CD4-positive, alpha-beta T cell treated with Interferon alpha-2 for 1 hour (primary cell): ENCODE results near the gene MIPEP.

Source experiments
- DNase-seq, 2 donors: peaks; one replicate each; pipeline ENCODE4 v3.0.0-alpha.2; 2020 to 2022

The MIPEP gene

GRCh38 chr13:23741879-23742510 is 147.2 kb downstream of the MIPEP start:
- no peak for DNase-seq

- DNase-seq: no peak
Observed at GRCh38 chr13:23740002-23740401, 149.2 kb downstream of the MIPEP start.

GRCh38 chr13:23739596-23739995 is 149.6 kb downstream of the MIPEP start:
- no peak for DNase-seq

- DNase-seq: no peak
Observed at GRCh38 chr13:23736541-23736940, 152.7 kb downstream of the MIPEP start.

- no peak for DNase-seq
Observed at GRCh38 chr13:23735329-23735728, 153.9 kb downstream of the MIPEP start.

- no peak for DNase-seq
Observed at GRCh38 chr13:23731709-23732108, 157.5 kb downstream of the MIPEP start.

- no peak for DNase-seq
Observed at GRCh38 chr13:23730251-23730650, 158.9 kb downstream of the MIPEP start.

GRCh38 chr13:23729531-23729930 is 159.7 kb downstream of the MIPEP start:
- DNase-seq: no peak

GRCh38 chr13:23728807-23729206 is 160.4 kb downstream of the MIPEP start:
- DNase-seq: no peak

- DNase-seq: no peak
Observed at GRCh38 chr13:23725922-23726321, 163.3 kb downstream of the MIPEP start.

- no peak for DNase-seq
Observed at GRCh38 chr13:23724196-23724970, 164.8 kb downstream of the MIPEP start.

- no peak for DNase-seq
Observed at GRCh38 chr13:23723471-23723870, 165.7 kb downstream of the MIPEP start.

GRCh38 chr13:23722726-23723453 is 166.3 kb downstream of the MIPEP start:
- no peak for DNase-seq

- no peak for DNase-seq
Observed at GRCh38 chr13:23718996-23719395, 170.2 kb downstream of the MIPEP start.

GRCh38 chr13:23716401-23716800 is 172.8 kb downstream of the MIPEP start:
- DNase-seq: no peak

GRCh38 chr13:23715762-23716235 is 173.4 kb downstream of the MIPEP start:
- no peak for DNase-seq

- DNase-seq: no peak
Observed at GRCh38 chr13:23715092-23715761, 174.0 kb downstream of the MIPEP start.

- no peak for DNase-seq
Observed at GRCh38 chr13:23714672-23715071, 174.5 kb downstream of the MIPEP start.

GRCh38 chr13:23711355-23711754 is 177.8 kb downstream of the MIPEP start:
- no peak for DNase-seq

GRCh38 chr13:23710366-23710765 is 178.8 kb downstream of the MIPEP start:
- DNase-seq: no peak

- DNase-seq: no peak
Observed at GRCh38 chr13:23709536-23709935, 179.7 kb downstream of the MIPEP start.

GRCh38 chr13:23707674-23708073 is 181.5 kb downstream of the MIPEP start:
- no peak for DNase-seq

- DNase-seq: no peak
Observed at GRCh38 chr13:23705583-23705982, 183.6 kb downstream of the MIPEP start.
